UCSD-AML1 (cell line): ENCODE results near the gene SPG11.

ENCODE experiments used
- DNase-seq: peaks from one replicate; lab custom pipeline; 2025; ENCODE audit not compliant: unreplicated experiment; lab: John Stamatoyannopoulos, UW

Gene SPG11

GRCh38 chr15:44682809-44683682 lies 19.6 kb upstream of the SPG11 start:
- DNase-seq = peak; percentile 62

DNA sequence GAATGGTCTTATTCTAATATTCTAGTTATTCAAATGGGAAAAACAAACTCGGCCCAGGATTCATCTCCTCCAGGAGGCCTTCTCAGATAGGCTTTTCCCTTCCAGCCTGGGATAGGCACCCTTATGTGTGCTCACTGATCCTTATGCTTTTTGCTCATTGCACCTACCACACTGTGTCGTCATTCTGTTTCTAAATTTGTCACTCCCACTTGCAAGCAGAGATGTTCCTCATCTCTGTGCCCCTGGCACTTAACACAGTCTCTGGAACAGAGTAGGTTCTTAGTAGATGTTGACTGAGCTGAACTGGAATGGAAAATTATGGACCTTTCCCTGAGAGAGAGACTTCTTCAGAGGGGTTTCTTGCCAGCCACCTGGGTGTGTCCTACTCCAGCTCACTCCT lies 18.7 kb upstream of the SPG11 start:
- DNase-seq = no peak

- DNase-seq = no peak
Measured at GRCh38 chr15:44676676-44677075, 13.2 kb upstream of the SPG11 start.

DNA sequence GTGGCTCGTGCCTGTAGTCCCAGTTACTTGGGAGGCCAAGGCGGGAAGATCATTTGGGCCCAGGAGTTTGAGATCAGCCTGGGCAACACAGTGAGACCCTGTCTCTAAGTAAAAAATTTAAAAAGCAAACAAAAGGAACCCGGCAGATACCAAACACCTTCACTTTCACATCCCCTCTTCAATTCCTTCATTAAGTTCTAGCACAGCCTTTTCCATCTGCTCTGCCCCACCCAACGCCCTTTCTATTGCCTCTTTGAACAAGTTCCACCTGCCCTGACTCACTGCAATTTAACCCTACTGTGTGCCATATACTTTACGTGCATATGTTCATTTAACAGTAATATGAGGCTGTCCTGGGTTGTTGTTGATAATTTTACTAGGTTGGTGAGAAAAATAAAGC lies 12.4 kb upstream of the SPG11 start:
- no peak for DNase-seq

DNA sequence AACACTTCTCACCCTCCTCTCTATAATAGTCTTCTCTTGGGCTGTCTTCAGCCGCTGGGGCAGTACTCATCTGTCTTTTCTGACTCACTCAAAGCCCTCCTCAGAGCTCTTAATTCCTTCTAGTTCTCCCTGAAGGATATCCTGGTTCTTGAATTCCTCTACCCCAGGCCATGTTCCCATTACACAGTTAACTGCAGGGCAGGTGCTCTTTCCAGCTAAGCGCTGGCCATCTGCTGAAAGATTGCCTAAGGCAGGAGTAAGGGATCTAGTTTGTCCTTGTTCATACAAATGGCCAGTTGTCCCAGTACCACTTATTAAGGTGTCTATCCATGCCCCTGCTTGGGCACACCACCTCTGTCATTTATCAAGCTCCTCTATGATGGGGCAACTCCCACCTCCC lies 10.2 kb upstream of the SPG11 start:
- no peak for DNase-seq

GRCh38 chr15:44670087-44670950 lies 6.9 kb upstream of the SPG11 start:
- no peak for DNase-seq

- DNase-seq = no peak
Measured at GRCh38 chr15:44668921-44669320, 5.5 kb upstream of the SPG11 start.

- no peak for DNase-seq
Measured at GRCh38 chr15:44667039-44667360, 3.5 kb upstream of the SPG11 start.

DNA sequence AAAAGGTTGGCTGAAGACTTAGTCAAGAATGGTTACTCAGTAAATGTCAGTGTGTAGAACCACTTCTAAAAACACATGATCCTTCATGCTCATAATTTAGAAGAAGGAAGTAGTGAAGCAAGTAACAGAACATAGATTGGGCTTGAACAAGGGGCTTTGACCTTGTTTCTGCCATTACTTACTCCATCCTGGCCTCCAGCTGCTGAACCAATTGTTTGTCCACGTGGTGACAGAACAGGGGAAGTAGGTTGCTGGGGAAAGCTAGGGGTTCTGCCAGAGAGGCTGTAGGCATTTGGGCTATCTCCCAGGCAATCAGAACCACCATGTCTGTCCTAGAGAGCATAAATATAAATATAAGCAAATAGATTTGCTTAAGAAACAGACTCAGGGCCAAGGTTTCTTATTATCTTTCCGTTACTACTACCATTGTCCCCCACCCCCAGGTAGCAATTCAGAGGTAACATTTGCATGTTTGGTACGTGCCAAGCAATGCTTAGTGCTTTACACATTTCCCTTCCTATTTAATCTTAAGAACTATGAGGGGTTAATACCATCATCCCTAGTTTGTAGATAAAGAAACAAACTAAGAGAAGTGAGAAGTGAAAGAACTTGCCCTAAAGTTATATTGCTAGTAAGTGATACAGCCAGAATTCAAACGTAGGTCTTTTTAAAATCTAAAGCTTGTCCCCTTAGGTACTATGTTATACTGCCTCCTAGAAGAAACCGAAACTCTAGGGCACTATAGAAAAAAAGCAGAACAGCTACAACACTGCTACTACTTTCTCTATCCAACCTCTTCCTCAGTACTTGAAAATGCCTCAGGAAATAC lies 3.0 kb upstream of the SPG11 start:
- DNase-seq = no peak

GRCh38 chr15:44662478-44663409 lies 718 bp downstream of the SPG11 start:
- peak; percentile 83 for DNase-seq

DNA sequence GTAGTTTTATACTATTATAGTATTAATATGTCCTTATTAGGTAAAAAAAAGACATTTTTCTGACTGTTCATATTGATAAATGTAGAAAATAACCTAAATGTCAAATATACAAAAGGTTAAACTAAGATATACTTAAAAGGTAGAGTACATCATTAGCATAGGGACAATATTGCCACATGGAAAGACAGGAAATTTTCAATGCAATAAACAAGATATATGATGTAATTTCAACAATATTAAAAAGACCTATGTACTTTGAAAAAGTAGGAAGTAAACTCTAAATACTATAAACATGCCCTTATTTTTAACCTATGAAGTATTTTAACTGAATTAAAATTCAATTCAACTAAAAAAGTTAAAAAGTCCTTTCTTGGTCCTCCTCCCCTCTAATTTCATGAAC lies 1.9 kb downstream of the SPG11 start:
- no peak for DNase-seq

- DNase-seq = no peak
Measured at GRCh38 chr15:44659056-44659455, 4.4 kb downstream of the SPG11 start.

GRCh38 chr15:44657378-44657777 lies 6.1 kb downstream of the SPG11 start:
- no peak for DNase-seq

GRCh38 chr15:44656913-44657312 lies 6.5 kb downstream of the SPG11 start:
- no peak for DNase-seq

GRCh38 chr15:44656298-44656697 lies 7.2 kb downstream of the SPG11 start:
- no peak for DNase-seq

DNA sequence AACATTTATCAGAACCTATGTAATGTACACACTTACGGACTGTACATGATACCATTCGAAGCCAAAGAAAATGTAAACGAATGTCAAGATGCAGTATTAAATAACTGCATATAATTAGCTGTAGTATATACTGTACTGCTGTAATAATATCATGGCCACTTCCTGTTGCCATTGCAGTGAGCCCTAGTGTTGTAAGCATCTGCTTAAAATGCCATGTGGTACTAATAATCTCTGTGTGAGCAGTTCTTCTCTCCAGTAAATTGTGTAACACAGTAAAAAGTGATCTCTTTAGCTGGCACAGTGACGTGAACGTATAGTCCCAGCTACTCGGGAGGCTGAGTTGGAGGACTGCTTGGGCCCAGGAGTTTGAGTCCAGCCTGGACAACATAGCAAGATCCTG lies 8.6 kb downstream of the SPG11 start:
- no peak for DNase-seq

- DNase-seq = no peak
Measured at GRCh38 chr15:44647637-44648036, 15.8 kb downstream of the SPG11 start.

GRCh38 chr15:44647036-44647435 lies 16.4 kb downstream of the SPG11 start:
- DNase-seq = no peak

DNA sequence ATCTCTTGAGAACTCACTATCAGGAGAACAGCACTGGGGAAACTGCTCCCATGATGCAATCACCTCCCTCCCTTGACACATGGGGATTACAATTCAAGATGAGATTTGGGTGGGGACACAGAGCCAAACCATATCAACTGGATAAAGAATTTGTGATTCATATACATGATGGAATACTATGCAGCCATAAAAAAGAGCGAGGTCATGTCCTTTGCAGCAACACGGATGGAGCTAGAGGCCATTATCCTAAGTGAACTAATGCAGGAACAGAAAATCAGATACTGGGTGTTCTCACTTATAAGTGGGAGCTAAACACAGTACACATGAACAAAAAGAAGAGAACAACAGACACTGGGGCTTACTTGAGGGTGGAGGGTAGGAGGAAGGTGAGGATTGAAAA lies 17.0 kb downstream of the SPG11 start:
- no peak for DNase-seq

DNA sequence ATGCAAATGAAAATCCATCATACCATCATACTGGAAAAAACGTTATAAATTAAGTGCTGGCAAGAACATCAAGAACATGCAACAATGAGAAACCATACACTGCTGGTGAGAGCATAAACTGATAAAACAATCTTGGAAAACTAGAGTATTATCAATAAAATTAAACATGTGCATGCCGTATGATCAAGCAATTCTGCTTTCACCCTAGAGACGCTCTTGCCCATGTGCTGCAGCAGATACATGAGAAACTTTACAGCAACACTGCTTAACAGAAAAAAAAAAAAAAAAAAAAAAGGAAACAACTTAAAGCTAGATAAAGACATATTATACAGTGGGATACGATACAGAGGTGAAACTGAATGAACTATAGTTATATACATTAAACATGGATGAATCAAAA lies 21.8 kb downstream of the SPG11 start:
- DNase-seq = no peak
